HG03571 (cell line): ENCODE measurements around the gene CRELD2.

Experiments used
- ATAC-seq: cut with Tn5 transposase; IDR thresholded peaks from one replicate; pipeline ENCODE4 v1.9.1; 2021; ENCODE audit not compliant: unreplicated experiment

CRELD2 gene

GRCh38 chr22:49917974-49918910 is at the start of gene CRELD2, which contains the start of gene ALG12:
TSS of gene CRELD2 (plus strand) at chr22:49918634. CDS start at chr22:49918770, 136 bp downstream.
TSS of gene ALG12 (minus strand) at chr22:49918438. CDS start at chr22:49913765, 4,673 bp downstream.
- ATAC-seq: peak; percentile 79

GRCh38 chr22:49869086-49869830 is 49.2 kb upstream of the CRELD2 start:
- no peak for ATAC-seq

GRCh38 chr22:49869845-49870712 is 48.4 kb upstream of the CRELD2 start:
- ATAC-seq: no peak

GRCh38 chr22:49871482-49871881 is 47.0 kb upstream of the CRELD2 start:
- no peak for ATAC-seq

- ATAC-seq: no peak
Measured at GRCh38 chr22:49872347-49872746, 46.1 kb upstream of the CRELD2 start.

- no peak for ATAC-seq
Measured at GRCh38 chr22:49873228-49873940, 45.0 kb upstream of the CRELD2 start.

- no peak for ATAC-seq
Measured at GRCh38 chr22:49877642-49878041, 40.8 kb upstream of the CRELD2 start.

- no peak for ATAC-seq
Measured at GRCh38 chr22:49878206-49878605, 40.2 kb upstream of the CRELD2 start.

- no peak for ATAC-seq
Measured at GRCh38 chr22:49879871-49880270, 38.6 kb upstream of the CRELD2 start.

GRCh38 chr22:49880281-49880680 is 38.2 kb upstream of the CRELD2 start:
- no peak for ATAC-seq

- ATAC-seq: no peak
Measured at GRCh38 chr22:49881856-49882255, 36.6 kb upstream of the CRELD2 start.

GRCh38 chr22:49882519-49883293 is 35.7 kb upstream of the CRELD2 start:
- no peak for ATAC-seq

- ATAC-seq: no peak
Measured at GRCh38 chr22:49883294-49883640, 35.2 kb upstream of the CRELD2 start.

GRCh38 chr22:49884075-49884474 is 34.4 kb upstream of the CRELD2 start:
- ATAC-seq: no peak

- ATAC-seq: no peak
Measured at GRCh38 chr22:49884503-49885260, 33.8 kb upstream of the CRELD2 start.

GRCh38 chr22:49885281-49885680 is 33.2 kb upstream of the CRELD2 start:
- no peak for ATAC-seq

- ATAC-seq: no peak
Measured at GRCh38 chr22:49885881-49886280, 32.6 kb upstream of the CRELD2 start.

GRCh38 chr22:49886346-49887063 is 31.9 kb upstream of the CRELD2 start:
- ATAC-seq: no peak
